Mammary epithelial cell (primary cell): ENCODE results near the gene NUP214.

ENCODE experiments used
- CTCF ChIP-seq, 2 donors: IDR thresholded peaks in 1 of 2; conservative IDR thresholded peaks in 1 of 2; 2 replicates each; pipeline ENCODE4 v1.5.1; 2011 to 2012; ENCODE audit warnings: inconsistent platforms in 2 of 2, low read length in 2 of 2, mild to moderate bottlenecking in 2 of 2, control low read depth in 1 of 2, low read depth in 1 of 2; ENCODE audit not compliant: insufficient read depth in 1 of 2; ENCODE audit errors: extremely low read depth in 1 of 2
- EZH2 ChIP-seq: IDR thresholded peaks from 2 replicates; pipeline ENCODE4 v1.6.1; 2012; ENCODE audit warnings: low read length, inconsistent platforms, borderline replicate concordance

- no peak for TF ChIP-seq CTCF (conservative IDR thresholded peaks at IDR 0.05 in 1 of 2, IDR thresholded peaks at IDR 0.05 in 1 of 2; ENCODE audit: extremely low read depth in 1 of 2, insufficient read depth in 1 of 2, low read depth in 1 of 2, low read length in 2 of 2)
- TF ChIP-seq EZH2 = no peak
Measured at GRCh38 chr9:131191857-131192256, 66.5 kb downstream of the NUP214 start.
